ENCODE data around the gene TP53TG3F.
"Not testable (repeated sequence)": the region's sequence is repeated elsewhere in the genome, so short reads cannot be mapped to it uniquely, and the experiment has no call there.

The TP53TG3F gene, protein sequence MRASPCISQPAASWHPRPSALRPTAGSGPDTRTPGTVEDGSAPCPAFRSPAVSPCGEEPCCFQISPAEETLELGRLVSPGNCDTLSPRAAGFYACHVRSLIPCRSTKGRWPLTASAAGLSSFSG

DNA sequence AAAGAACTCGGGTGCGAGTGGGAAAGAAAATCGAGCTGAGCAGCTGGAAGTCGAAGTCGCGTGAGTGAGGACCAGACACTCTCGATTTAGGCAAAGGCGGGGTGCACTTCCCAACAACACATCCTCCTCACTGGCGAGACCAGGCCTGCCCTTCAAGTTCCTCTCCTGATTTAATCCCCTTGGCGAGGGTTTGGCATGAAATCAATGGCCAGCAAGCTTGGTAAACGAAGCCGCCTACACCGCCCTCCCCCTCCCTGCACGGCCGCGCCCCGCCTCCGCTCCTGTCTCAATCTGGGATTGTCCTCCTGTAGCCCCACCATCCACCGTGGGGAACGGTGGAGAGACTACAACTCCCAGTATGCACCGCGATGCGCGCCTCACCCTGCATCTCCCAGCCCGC is at the start of gene TP53TG3F:
Gene TP53TG3F (plus strand): TSS at position 301 of the 400 bp plus-strand sequence. CDS start 68 bp downstream, at position 369.
- DNase-seq (ENCODE audit: low read depth in 3 of 3, low spot score in 1 of 3) = not testable (repeated sequence)

DNA sequence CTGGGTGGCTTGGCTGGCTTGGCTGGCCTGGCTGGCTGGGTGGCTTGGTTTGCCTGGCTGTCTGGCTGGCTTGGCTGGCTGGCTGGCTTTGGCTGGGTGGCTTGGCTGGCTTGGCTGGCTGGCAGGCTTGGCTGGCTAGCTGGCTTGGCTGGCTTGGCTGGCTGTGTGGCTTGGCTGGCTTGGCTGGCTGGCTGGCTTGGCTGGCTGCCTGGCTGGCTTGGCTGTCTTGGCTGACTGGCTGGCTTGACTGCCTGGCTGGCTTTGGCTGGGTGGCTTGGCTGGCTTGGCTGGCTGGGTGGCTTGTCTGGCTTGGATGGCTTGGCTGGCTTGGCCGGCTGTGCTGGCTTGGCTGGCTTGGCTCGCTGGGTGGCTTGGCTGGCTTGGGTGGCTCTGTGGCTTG is 32.2 kb downstream of the TP53TG3F start:
- not testable (repeated sequence) for DNase-seq (ENCODE audit: low read depth in 3 of 3, low spot score in 1 of 3)

DNA sequence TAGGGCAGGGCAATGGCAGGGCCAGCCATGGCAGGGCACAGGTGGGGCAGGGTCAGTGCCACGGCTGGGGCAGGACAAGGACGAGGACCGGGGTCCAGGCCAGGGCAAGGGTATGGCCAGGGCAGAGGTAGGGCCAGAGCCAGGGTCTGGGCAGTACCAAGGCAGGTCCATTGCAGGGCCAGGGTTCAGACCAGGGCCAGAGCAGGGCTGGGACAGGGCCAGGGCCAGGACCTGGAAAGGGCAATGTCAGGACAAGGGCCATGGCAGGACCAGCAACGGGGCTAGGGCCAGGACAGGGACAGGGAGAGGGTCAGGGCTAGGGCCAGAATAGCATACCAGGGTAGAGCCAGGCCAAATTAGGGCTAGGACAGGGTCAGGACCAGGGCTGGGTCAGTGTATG is 47.8 kb downstream of the TP53TG3F start:
- not testable (repeated sequence) for DNase-seq (ENCODE audit: low read depth in 3 of 3, low spot score in 1 of 3)

DNA sequence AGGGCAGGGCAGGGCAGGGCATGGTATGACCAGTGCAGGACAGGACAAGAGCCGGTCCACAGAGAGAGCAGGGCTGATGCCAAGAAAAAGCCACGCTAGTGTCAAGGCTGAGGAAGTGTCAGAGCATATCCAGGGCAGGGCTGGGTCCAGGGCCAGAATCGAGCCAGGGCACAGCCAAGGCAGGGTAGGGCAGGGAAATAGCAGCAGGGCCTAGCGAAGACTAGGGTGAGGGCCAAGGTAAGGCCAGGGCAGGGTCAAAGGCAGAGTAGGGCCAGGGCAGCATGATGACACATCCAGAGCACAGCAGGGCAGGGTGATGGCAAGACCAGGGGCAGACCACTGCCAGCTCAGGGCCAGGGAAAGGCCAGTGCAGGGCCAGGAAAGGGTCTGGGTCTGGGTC is 49.7 kb downstream of the TP53TG3F start:
- not testable (repeated sequence) for DNase-seq (ENCODE audit: low read depth in 3 of 3, low spot score in 1 of 3)

DNA sequence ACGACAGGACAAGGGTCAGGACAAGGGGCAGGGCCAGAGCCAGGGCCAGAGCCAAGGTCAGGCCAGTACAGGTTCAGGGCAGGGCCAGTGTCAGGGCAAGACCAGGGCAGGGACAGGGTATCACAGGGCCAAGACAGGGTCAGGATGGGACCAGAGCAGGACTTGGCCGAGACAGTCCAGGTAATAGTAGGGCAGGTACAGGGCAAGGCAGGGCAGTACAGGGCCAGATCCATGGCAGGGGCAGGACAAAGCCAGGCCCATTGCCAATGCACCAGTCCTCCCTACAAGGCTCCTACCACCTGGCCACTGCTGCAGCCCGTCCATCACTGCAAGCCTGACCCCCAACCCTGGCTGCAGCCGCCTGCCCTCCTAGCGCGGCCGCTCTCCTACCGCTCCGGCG is 50.5 kb downstream of the TP53TG3F start:
- DNase-seq (ENCODE audit: low read depth in 3 of 3, low spot score in 1 of 3) = not testable (repeated sequence)
